ENCODE data around the gene SORCS2.
A peak's percentile ranks its signal among the peaks of the same experiment; 100 is the strongest.

The SORCS2 gene

GRCh38 chr4:7294176-7294756 is 101.9 kb downstream of the SORCS2 start:
- no peak for TF ChIP-seq CTCF (conservative IDR thresholded peaks at IDR 0.05; ENCODE audit: low read depth)
- H3K27ac ChIP-seq, result no peak overlapping the region
- ChIA-PET CTCF (interaction anchor here (0.6 kb wide), 1 partner anchor 809 kb away, joined by 3 read pairs; no protein-coding TSS in a partner anchor), POLR2A (ENCODE audit: low non-redundant PET) (no interaction called here)
- no peak for DNase-seq (ENCODE audit: low spot score)

GRCh38 chr4:7295197-7295910 is 103.0 kb downstream of the SORCS2 start:
- POLR2A ChIA-PET (ENCODE audit: low non-redundant PET), result no interaction called here
- CTCF ChIA-PET, result interaction anchor here (0.9 to 1.5 kb wide), 3 partner anchors 33 to 420 kb away, joined by 3 to 4 read pairs (median 3); no protein-coding TSS in a partner anchor
- no peak for TF ChIP-seq CTCF (conservative IDR thresholded peaks at IDR 0.05; ENCODE audit: low read depth)
- no peak overlapping the region for H3K27ac ChIP-seq
- no peak for DNase-seq (ENCODE audit: low spot score)

GRCh38 chr4:7295911-7296660 is 103.7 kb downstream of the SORCS2 start:
- POLR2A ChIA-PET (ENCODE audit: low non-redundant PET), result no interaction called here
- CTCF ChIA-PET, result interaction anchor here (0.6 to 1.5 kb wide), 6 partner anchors 33 to 419 kb away, joined by 3 to 6 read pairs (median 4); no protein-coding TSS in a partner anchor
- no peak for TF ChIP-seq CTCF (conservative IDR thresholded peaks at IDR 0.05; ENCODE audit: low read depth)
- H3K27ac ChIP-seq, result no peak overlapping the region
- peak; percentile 24 for DNase-seq (ENCODE audit: low spot score)

GRCh38 chr4:7296661-7297335 is 104.5 kb downstream of the SORCS2 start:
- ChIA-PET POLR2A (ENCODE audit: low non-redundant PET) (no interaction called here), CTCF (interaction anchor here (0.6 to 1.5 kb wide), 7 partner anchors 32 to 418 kb away, joined by 3 to 12 read pairs (median 4); partner anchors contain the start of gene SORCS2)
- no peak for DNase-seq (ENCODE audit: low spot score)
- TF ChIP-seq CTCF (conservative IDR thresholded peaks at IDR 0.05; ENCODE audit: low read depth), result no peak
- H3K27ac ChIP-seq, result no peak overlapping the region

- DNase-seq (ENCODE audit: low spot score), result no peak
- POLR2A ChIA-PET (ENCODE audit: low non-redundant PET), result no interaction called here
- CTCF ChIA-PET, result interaction anchor here (1.0 kb wide), 1 partner anchor 105 kb away, joined by 12 read pairs; the partner anchor contains the start of gene SORCS2
Measured at GRCh38 chr4:7297374-7297773, 105.0 kb downstream of the SORCS2 start.

More at GRCh38 chr4:7297374-7297773, 105.0 kb downstream of the SORCS2 start:
- TF ChIP-seq CTCF (conservative IDR thresholded peaks at IDR 0.05; ENCODE audit: low read depth), result no peak
- H3K27ac ChIP-seq, result no peak overlapping the region

Measured in RWPE1 (cell line).